Panc1 (cell line): Measurements from ENCODE around the gene COA6. TPM values are rescaled to one million over a fixed set of nuclear protein-coding genes. Genes with fewer than 3 reads are reported as not detected.

ENCODE experiments used
- ATAC-seq: fragments of 200-7000 bp; cut with Tn5 transposase; 2 replicates; pipeline ENCODE4 v1.9.1; 2020; ENCODE audit warnings: mild to moderate bottlenecking, moderate library complexity
- BruUV-seq: library from RNA; stranded (reverse); fragments of 400-500 nt; replicated peaks from 2 replicates; lab custom pipeline; 2021; lab: Mats Ljungman, UMichigan
- CTCF ChIA-PET: fragments of 300-600 bp; sonication (Branson Sonifier 250); formaldehyde crosslinking; loops from one replicate; lab custom pipeline; 2022; ENCODE audit warnings: antibody characterized with exemption; lab: Charles Lee
- POLR2A ChIA-PET: fragments of 300-600 bp; sonication (Branson Sonifier 250); formaldehyde crosslinking; loops from one replicate; lab custom pipeline; 2022; ENCODE audit warnings: antibody characterized with exemption; lab: Charles Lee
- DNase-seq: peaks from one replicate; pipeline ENCODE4 v3.0.0-alpha.2; 2010; ENCODE audit warnings: low read depth, low spot score
- H3K27ac ChIP-seq: 2 replicates; pipeline ENCODE4 v1.5.1; 2011; ENCODE audit warnings: mild to moderate bottlenecking, low read length, inconsistent platforms
- H3K27me3 ChIP-seq: fragments of 200-500 bp; sonication (Bioruptor generic); 2 replicates; pipeline ENCODE4 v1.6.0; 2014; ENCODE audit warnings: low read length, inconsistent platforms; ENCODE audit not compliant: control insufficient read depth, insufficient read depth
- H3K36me3 ChIP-seq: fragments of 200-500 bp; sonication (Bioruptor generic); 2 replicates; pipeline ENCODE4 v1.5.1; 2014; ENCODE audit warnings: inconsistent platforms, mild to moderate bottlenecking, low read length, moderate library complexity; ENCODE audit not compliant: control insufficient read depth, insufficient read depth
- H3K4me1 ChIP-seq: 2 replicates; pipeline ENCODE4 v1.5.1; 2011; ENCODE audit warnings: inconsistent platforms, mild to moderate bottlenecking, low read length, moderate library complexity; ENCODE audit not compliant: control insufficient read depth, insufficient read depth
- H3K4me3 ChIP-seq, 2 experiments: 2 replicates each; pipeline ENCODE4 v1.5.1; 2011 to 2012; ENCODE audit warnings: low read depth in 2 of 2, low read length in 2 of 2, mild to moderate bottlenecking in 2 of 2, inconsistent platforms in 1 of 2, moderate library complexity in 1 of 2
- H3K9me3 ChIP-seq: fragments of 200-500 bp; sonication (Bioruptor generic); 2 replicates; pipeline ENCODE4 v1.5.1; 2014; ENCODE audit warnings: low read depth, mild to moderate bottlenecking, inconsistent platforms, low read length, moderate library complexity; ENCODE audit not compliant: control insufficient read depth, insufficient read depth
- CTCF ChIP-seq: fragments of 450-650 bp; IDR thresholded peaks from 2 replicates; pipeline ENCODE4 v1.5.1; 2017; ENCODE audit warnings: mild to moderate bottlenecking
- POLR2AphosphoS5 ChIP-seq: IDR thresholded peaks from 2 replicates; pipeline ENCODE4 v1.6.1; 2012; ENCODE audit warnings: mild to moderate bottlenecking, low read depth, low read length, moderate library complexity
- SIN3A ChIP-seq: IDR thresholded peaks from 2 replicates; pipeline ENCODE4 v1.6.1; 2012; ENCODE audit warnings: low read depth, mild to moderate bottlenecking, low read length, moderate library complexity, borderline replicate concordance; ENCODE audit not compliant: insufficient read depth
- TCF7L2 ChIP-seq: IDR thresholded peaks from 2 replicates; pipeline ENCODE4 v1.6.1; 2011; ENCODE audit warnings: mild to moderate bottlenecking, low read depth, low read length, inconsistent platforms
- in situ Hi-C: cut with HindIII; loops from 2 replicates; pipeline ENCODE4 v1.10.0; 2016; ENCODE audit warnings: low sequenced_read_pairs, low pct_unique_long_range_greater_than_20kb
- intact Hi-C: fragments of 100-400 bp; cut with micrococcal nuclease; formaldehyde crosslinking; loops from one replicate; pipeline ENCODE4 v1.10.0; 2022; ENCODE audit not compliant: unreplicated experiment
- total RNA-seq: library from RNA; stranded (reverse); gene quantifications from one replicate; pipeline ENCODE4 v1.2.1, GENCODE V29; 2021; ENCODE audit not compliant: unreplicated experiment
- TF ChIP-seq, protein P1 (sequence below), 2 experiments: IDR thresholded peaks; 2 replicates each; pipeline ENCODE4 v1.6.1; 2011 to 2012; ENCODE audit warnings: low read depth in 2 of 2, control low read depth in 1 of 2, low read length in 1 of 2, mild to moderate bottlenecking in 1 of 2, moderate library complexity in 1 of 2; ENCODE audit not compliant: insufficient read depth in 1 of 2

Gene COA6
- total RNA-seq, 1 experiment from 2014 or later: 50.1 TPM

DNA sequence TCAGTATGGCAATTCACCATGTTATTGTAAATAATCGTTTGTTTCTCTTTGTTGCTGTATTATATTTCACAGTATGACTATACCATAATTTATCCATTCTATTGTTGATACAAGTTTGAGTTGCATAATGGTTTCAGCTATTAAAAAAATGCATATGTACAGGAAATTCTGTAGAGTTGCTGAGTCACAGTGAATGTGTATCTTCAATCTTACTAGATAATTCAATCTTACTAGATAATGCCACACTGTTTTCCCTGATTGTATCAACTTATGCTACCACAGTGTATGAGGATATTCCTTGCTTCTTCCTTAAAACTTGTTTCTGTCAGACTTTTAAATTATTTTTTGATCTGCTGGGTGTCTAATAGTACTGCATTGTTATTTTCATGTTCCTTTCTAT is 3.5 kb upstream of the COA6 start:
- Histone ChIP-seq H3K36me3 (peaks cover 6% of the 10 kb centered on the region; the same call in 1 of the 2 replicates), H3K4me1 (peaks cover 7% of the 10 kb centered on the region), H3K4me3 (no peak overlapping the region), H3K27me3 (no peaks in the 10 kb centered on the region), H3K27ac (no peak overlapping the region), H3K9me3 (no peaks in the 10 kb centered on the region)
- intact Hi-C loops: no loop called here
- ChIA-PET POLR2A (no interaction called here), CTCF (no interaction called here)
- no peak for ATAC-seq
- BruUV-seq: no TSS peak
- TF ChIP-seq POLR2AphosphoS5 (no peak), CTCF (no peak), TCF7L2 (no peak), SIN3A (no peak)
- TF ChIP-seq, protein P1, sequence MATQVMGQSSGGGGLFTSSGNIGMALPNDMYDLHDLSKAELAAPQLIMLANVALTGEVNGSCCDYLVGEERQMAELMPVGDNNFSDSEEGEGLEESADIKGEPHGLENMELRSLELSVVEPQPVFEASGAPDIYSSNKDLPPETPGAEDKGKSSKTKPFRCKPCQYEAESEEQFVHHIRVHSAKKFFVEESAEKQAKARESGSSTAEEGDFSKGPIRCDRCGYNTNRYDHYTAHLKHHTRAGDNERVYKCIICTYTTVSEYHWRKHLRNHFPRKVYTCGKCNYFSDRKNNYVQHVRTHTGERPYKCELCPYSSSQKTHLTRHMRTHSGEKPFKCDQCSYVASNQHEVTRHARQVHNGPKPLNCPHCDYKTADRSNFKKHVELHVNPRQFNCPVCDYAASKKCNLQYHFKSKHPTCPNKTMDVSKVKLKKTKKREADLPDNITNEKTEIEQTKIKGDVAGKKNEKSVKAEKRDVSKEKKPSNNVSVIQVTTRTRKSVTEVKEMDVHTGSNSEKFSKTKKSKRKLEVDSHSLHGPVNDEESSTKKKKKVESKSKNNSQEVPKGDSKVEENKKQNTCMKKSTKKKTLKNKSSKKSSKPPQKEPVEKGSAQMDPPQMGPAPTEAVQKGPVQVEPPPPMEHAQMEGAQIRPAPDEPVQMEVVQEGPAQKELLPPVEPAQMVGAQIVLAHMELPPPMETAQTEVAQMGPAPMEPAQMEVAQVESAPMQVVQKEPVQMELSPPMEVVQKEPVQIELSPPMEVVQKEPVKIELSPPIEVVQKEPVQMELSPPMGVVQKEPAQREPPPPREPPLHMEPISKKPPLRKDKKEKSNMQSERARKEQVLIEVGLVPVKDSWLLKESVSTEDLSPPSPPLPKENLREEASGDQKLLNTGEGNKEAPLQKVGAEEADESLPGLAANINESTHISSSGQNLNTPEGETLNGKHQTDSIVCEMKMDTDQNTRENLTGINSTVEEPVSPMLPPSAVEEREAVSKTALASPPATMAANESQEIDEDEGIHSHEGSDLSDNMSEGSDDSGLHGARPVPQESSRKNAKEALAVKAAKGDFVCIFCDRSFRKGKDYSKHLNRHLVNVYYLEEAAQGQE (IDR thresholded peaks at IDR 0.05; ENCODE audit: insufficient read depth in 1 of 2, low read depth in 2 of 2, low read length in 1 of 2): no peak
- in situ Hi-C loops: no loop called here
- DNase-seq: no peak

- no peaks in the 10 kb centered on the region for H3K27me3 ChIP-seq
- intact Hi-C loops: no loop called here
- CTCF ChIA-PET: interaction anchor here (0.6 kb wide), 1 partner anchor 417 kb away, joined by 9 read pairs; no protein-coding TSS in a partner anchor
- TF ChIP-seq POLR2AphosphoS5 (no peak), TCF7L2 (no peak), SIN3A (no peak), CTCF (no peak)
- TF ChIP-seq, protein P1 (IDR thresholded peaks at IDR 0.05; ENCODE audit: insufficient read depth in 1 of 2, low read depth in 2 of 2, low read length in 1 of 2): no peak
- BruUV-seq: no TSS peak
- H3K4me3 ChIP-seq: no peak overlapping the region
- DNase-seq (no peak), ATAC-seq (no peak)
- H3K27ac ChIP-seq: no peak overlapping the region
- H3K4me1 ChIP-seq: peaks cover 7% of the 10 kb centered on the region
- no peaks in the 10 kb centered on the region for H3K9me3 ChIP-seq
- peaks cover 6% of the 10 kb centered on the region; the same call in 1 of the 2 replicates for H3K36me3 ChIP-seq
- in situ Hi-C loops: no loop called here
- POLR2A ChIA-PET: no interaction called here
These were observed 1.8 kb upstream of the COA6 start for GRCh38 chr1:234371414-234371813.
